Mesodermal cell (in vitro differentiated cells): ENCODE results near the gene REG1A.

Source experiments
- H3K27ac ChIP-seq: 2 replicates; pipeline ENCODE4 v1.7.0; 2013; ENCODE audit warnings: mild to moderate bottlenecking, low read depth, low read length, moderate library complexity; ENCODE audit not compliant: severe bottlenecking
- H3K36me3 ChIP-seq: 2 replicates; pipeline ENCODE4 v1.7.1; 2013; ENCODE audit warnings: mild to moderate bottlenecking, low read length, moderate library complexity; ENCODE audit not compliant: control insufficient read depth, insufficient read depth
- H3K4me1 ChIP-seq: one replicate; pipeline ENCODE4 v1.7.1; 2013; ENCODE audit warnings: mild to moderate bottlenecking, low read length; ENCODE audit not compliant: insufficient read depth, control insufficient read depth, poor library complexity, severe bottlenecking
- H3K4me3 ChIP-seq: 2 replicates; pipeline ENCODE4 v1.7.0; 2013; ENCODE audit warnings: low read length, control low read depth, mild to moderate bottlenecking; ENCODE audit not compliant: insufficient read depth, poor library complexity, severe bottlenecking; ENCODE audit errors: extremely low read depth
- H3K9me3 ChIP-seq: 2 replicates; pipeline ENCODE4 v1.7.1; 2013; ENCODE audit warnings: mild to moderate bottlenecking, low read length, moderate library complexity; ENCODE audit not compliant: control insufficient read depth
- WGBS, 2 experiments: methylation state at CpG; one replicate each; pipeline ENCODE4 v1.1.5; 2013; ENCODE audit warnings: missing lambda C conversion rate in 2 of 2; ENCODE audit not compliant: insufficient coverage in 2 of 2; 5-methylcytosine and 5-hydroxymethylcytosine counted together

The REG1A gene

DNA sequence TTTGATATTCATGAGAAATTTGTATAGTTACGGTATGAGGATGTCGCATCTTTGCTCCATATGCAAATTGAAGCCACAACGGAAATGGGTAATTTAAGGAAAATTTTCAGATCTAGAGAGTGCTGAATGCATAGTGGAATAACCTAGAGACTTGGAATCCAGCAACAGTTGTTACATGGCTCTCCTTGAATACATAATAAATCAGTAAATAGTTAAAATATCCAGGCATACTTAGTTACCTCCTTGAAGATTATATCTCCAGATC, 5.4 kb downstream of the REG1A start:
- Histone ChIP-seq H3K4me1 (no peaks in the 10 kb centered on the region), H3K4me3 (no peak overlapping the region), H3K27ac (no peak overlapping the region), H3K36me3 (no peaks in the 10 kb centered on the region), H3K9me3 (no peaks in the 10 kb centered on the region)
- 83 to 100% methylated on average over 2 to 3 of the region's 3 CpGs for WGBS, 2 experiments

GRCh38 chr2:79128406-79128805, 8.1 kb downstream of the REG1A start:
- WGBS, 2 experiments, result no CpG with 5 or more reads among the region's 3 CpGs
- no peaks in the 10 kb centered on the region for H3K9me3 ChIP-seq
- no peak overlapping the region for H3K27ac ChIP-seq
- no peak overlapping the region for H3K4me3 ChIP-seq
- H3K36me3 ChIP-seq, result no peaks in the 10 kb centered on the region
- H3K4me1 ChIP-seq, result no peaks in the 10 kb centered on the region

DNA sequence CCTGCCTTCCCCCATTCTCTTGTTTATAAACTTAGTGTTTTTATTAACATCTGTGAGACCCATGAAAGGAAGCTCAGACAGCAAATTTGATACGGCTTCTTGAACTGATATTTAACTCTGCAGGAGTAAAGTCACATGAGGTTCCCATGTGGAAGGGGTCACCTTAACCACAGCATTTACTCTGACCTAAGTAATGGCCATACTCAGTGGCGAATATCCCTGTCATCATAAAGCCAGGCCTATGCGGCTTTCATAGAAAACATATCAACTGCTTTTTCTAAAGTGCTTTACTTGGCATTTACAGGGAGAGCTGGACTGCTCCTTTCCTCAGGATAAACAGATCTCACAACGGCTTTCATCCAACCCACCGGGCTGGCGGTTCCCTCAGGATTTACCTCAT, 9.0 kb downstream of the REG1A start:
- 93 to 96% methylated on average over 3 to 6 of the region's 6 CpGs for WGBS, 2 experiments
- no peaks in the 10 kb centered on the region for H3K4me1 ChIP-seq

DNA sequence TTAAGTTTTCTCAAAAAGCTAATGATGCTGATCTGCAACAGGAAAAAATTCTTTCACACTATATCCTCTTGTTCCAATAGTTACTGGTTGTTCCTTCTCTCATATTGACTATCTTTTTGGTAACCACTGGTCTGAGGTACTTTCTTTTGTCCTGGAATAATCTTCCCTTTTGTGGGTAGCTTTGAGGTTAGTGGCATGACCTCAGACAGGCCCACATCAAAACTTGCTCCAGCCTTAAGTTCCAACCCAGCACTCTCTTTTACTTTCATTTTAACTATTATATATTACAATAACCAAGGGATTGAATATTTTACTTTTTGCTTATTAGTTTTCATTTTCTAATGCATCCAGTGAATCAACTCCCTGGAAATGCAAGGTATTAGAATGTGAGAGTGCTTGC, 9.5 kb downstream of the REG1A start:
- H3K4me3 ChIP-seq, result no peak overlapping the region
- no peak overlapping the region for H3K27ac ChIP-seq
- H3K9me3 ChIP-seq, result no peaks in the 10 kb centered on the region
- H3K4me1 ChIP-seq, result no peaks in the 10 kb centered on the region
- no peaks in the 10 kb centered on the region for H3K36me3 ChIP-seq

More for the DNA sequence above, 9.0 kb downstream of the REG1A start:
- no peaks in the 10 kb centered on the region for H3K9me3 ChIP-seq
- no peak overlapping the region for H3K4me3 ChIP-seq
- H3K27ac ChIP-seq, result no peak overlapping the region
- no peaks in the 10 kb centered on the region for H3K36me3 ChIP-seq

- H3K4me1 ChIP-seq, result no peaks in the 10 kb centered on the region
- 86 to 100% methylated on average over 1 to 3 of the region's 4 CpGs for whole genome bisulfite sequencing, 2 experiments
- no peak overlapping the region for H3K4me3 ChIP-seq
- no peak overlapping the region for H3K27ac ChIP-seq
- no peaks in the 10 kb centered on the region for H3K9me3 ChIP-seq
- H3K36me3 ChIP-seq, result no peaks in the 10 kb centered on the region
Measured at GRCh38 chr2:79131687-79132086, 11.4 kb downstream of the REG1A start.

GRCh38 chr2:79138385-79138784, 18.1 kb downstream of the REG1A start:
- no peaks in the 10 kb centered on the region for H3K36me3 ChIP-seq
- no peaks in the 10 kb centered on the region for H3K9me3 ChIP-seq
- H3K4me1 ChIP-seq, result no peaks in the 10 kb centered on the region
- H3K4me3 ChIP-seq, result no peak overlapping the region
- WGBS, 2 experiments, result 83 to 96% methylated on average over 3 of the region's 3 CpGs
- H3K27ac ChIP-seq, result no peak overlapping the region

GRCh38 chr2:79139423-79139822, 19.1 kb downstream of the REG1A start:
- no peaks in the 10 kb centered on the region for H3K4me1 ChIP-seq
- H3K4me3 ChIP-seq, result no peak overlapping the region
- no peak overlapping the region for H3K27ac ChIP-seq
- H3K9me3 ChIP-seq, result no peaks in the 10 kb centered on the region
- no peaks in the 10 kb centered on the region for H3K36me3 ChIP-seq

- 90 to 100% methylated on average over 2 of the region's 2 CpGs for WGBS, 2 experiments
- H3K9me3 ChIP-seq, result no peaks in the 10 kb centered on the region
- no peaks in the 10 kb centered on the region for H3K4me1 ChIP-seq
Measured at GRCh38 chr2:79155826-79156476, 35.7 kb downstream of the REG1A start.

GRCh38 chr2:79159030-79159429, 38.7 kb downstream of the REG1A start:
- H3K9me3 ChIP-seq, result no peaks in the 10 kb centered on the region
- 94 to 100% methylated on average over 2 of the region's 2 CpGs for WGBS, 2 experiments
- no peaks in the 10 kb centered on the region for H3K36me3 ChIP-seq
- no peaks in the 10 kb centered on the region for H3K4me1 ChIP-seq
- H3K4me3 ChIP-seq, result no peak overlapping the region
- H3K27ac ChIP-seq, result no peak overlapping the region

More at GRCh38 chr2:79155826-79156476, 35.7 kb downstream of the REG1A start:
- Histone ChIP-seq H3K27ac (no peak overlapping the region), H3K36me3 (no peaks in the 10 kb centered on the region), H3K4me3 (no peak overlapping the region)

DNA sequence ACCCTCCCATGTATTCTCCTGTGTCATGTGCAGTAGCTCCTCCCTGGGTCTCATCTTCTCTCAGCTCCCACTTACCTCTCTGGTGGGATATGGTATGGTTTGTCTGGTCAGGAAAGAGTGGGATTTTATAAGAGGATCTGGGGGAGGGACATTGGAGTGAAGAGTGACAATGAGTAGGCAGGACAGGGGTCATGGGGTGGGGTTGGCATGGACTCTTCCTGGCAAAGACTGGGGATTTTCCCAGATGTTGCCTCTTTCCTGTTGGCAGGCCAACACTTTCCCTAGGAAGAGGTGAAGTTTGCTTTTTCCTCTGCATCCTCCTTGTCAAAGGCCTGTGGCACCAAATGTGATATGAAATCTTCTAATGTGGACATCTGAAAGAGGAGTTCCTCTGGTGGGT, 39.4 kb downstream of the REG1A start, which contains the start of gene REG3A:
TSS of gene REG3A (minus strand) at position 101 of the 400 bp plus-strand sequence. CDS start 348 bp downstream, outside the sequence.
- no peak within 1 kb of the TSS for H3K27ac ChIP-seq
- H3K9me3 ChIP-seq, result no peaks in the 10 kb centered on the region
- H3K4me1 ChIP-seq, result no peaks in the 10 kb centered on the region
- H3K36me3 ChIP-seq, result no peaks in the 10 kb centered on the region
- H3K4me3 ChIP-seq, result no peak within 1 kb of the TSS

DNA sequence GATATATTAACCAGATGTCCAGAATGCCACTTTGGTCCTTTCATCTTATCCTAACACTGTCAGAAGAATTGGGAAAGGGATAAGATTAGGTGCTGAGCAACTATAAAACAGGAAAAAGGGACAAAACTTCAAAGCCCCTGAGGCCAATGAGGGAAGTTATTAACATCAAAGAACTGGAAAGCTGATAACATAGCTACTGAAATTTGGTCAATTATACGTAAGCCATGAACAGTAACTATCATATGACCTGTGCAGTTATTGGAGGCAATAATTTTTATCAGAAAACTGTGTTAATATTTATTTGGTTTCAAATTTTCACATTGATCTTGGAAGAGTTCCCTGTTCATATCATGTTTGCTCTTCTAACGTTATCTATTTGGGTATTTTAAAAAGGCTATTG, 41.8 kb downstream of the REG1A start:
- no peaks in the 10 kb centered on the region for H3K4me1 ChIP-seq
- no peaks in the 10 kb centered on the region for H3K9me3 ChIP-seq
- no peak overlapping the region for H3K4me3 ChIP-seq
- no peaks in the 10 kb centered on the region for H3K36me3 ChIP-seq
- no peak overlapping the region for H3K27ac ChIP-seq
- 75% methylated on average over 1 of the region's 2 CpGs; no CpG with 5 or more reads in 1 of the 2 experiments for WGBS, 2 experiments
